ENCODE results near the gene LBR.
"Not testable (repeated sequence)": the region's sequence is repeated elsewhere in the genome, so short reads cannot be mapped to it uniquely, and the experiment has no call there.

GRCh38 chr1:225473266-225473665 is 45.4 kb upstream of the LBR start:
- not testable (repeated sequence) for TF ChIP-seq CTCF (IDR thresholded peaks at IDR 0.05; ENCODE audit: poor library complexity); EZH2 (IDR thresholded peaks at IDR 0.05; ENCODE audit: borderline replicate concordance); EZH2phosphoT487 (IDR thresholded peaks at IDR 0.05; ENCODE audit: low read depth, severe bottlenecking, unreplicated experiment)

All from hepatocyte (in vitro differentiated cells).